ENCODE data around the gene DENND1A.
A peak's percentile ranks its signal among the peaks of the same experiment; 100 is the strongest.

The DENND1A gene

DNA sequence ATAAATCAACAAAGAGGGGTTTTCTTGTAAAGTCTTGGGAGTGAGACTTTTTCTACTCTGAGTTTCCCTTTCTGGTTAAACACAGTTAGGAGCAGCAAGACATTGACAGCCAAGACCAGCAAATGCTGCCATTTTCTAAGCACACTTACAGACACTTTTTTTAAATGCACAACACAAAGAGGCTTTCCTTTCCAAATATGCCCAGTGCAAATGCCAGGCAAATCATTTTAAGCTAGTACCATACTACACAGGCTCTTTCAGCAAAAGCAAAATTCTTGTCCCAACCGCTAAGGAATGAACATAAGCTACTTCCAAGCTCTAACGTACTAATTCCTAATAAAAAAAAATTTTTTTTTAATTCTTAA lies 68.2 kb downstream of the DENND1A start:
- Histone ChIP-seq H2BK5ac (ENCODE audit: low read length) (no peak overlapping the region), H4K91ac (ENCODE audit: low read depth, low read length, poor library complexity) (no peak overlapping the region), H3K9ac (ENCODE audit: low read depth, low read length, poor library complexity) (no peak overlapping the region), H2BK12ac (ENCODE audit: low read length) (no peak overlapping the region), H2AK5ac (ENCODE audit: low read depth, low read length) (no peak overlapping the region), H3K9me3 (replicated peaks in 1 of 2; ENCODE audit: control insufficient read depth in 2 of 2, insufficient read depth in 1 of 2, low read depth in 1 of 2, low read length in 2 of 2) (peaks cover 0 to 23% of the 10 kb centered on the region in 2 donors), H3K79me1 (ENCODE audit: low read depth, low read length) (no peaks in the 10 kb centered on the region), H3K18ac (ENCODE audit: low read length) (no peak overlapping the region), H3K23ac (ENCODE audit: low read depth, low read length, poor library complexity) (no peak overlapping the region), H2BK15ac (ENCODE audit: low read length) (no peak overlapping the region), H3K4me1 (ENCODE audit: control insufficient read depth in 2 of 2, insufficient read depth in 1 of 2, low read depth in 1 of 2, low read length in 2 of 2) (peaks cover 23 to 30% of the 10 kb centered on the region in 2 donors), H3K14ac (ENCODE audit: low read length) (no peak overlapping the region), H3K36me3 (replicated peaks in 1 of 2; ENCODE audit: control insufficient read depth in 2 of 2, insufficient read depth in 2 of 2, low read length in 2 of 2) (no peaks in the 10 kb centered on the region), H3K4ac (ENCODE audit: low read length) (no peak overlapping the region), H4K8ac (ENCODE audit: low read depth, low read length) (no peak overlapping the region), H3K27ac (replicated peaks; ENCODE audit: low read length) (peak overlapping the region; percentile 88), H3K4me2 (ENCODE audit: insufficient read depth, low read length, poor library complexity, severe bottlenecking) (no peak overlapping the region), H2BK120ac (ENCODE audit: low read depth, low read length) (no peak overlapping the region), H3K27me3 (ENCODE audit: control insufficient read depth in 3 of 3, insufficient read depth in 3 of 3, low read depth in 1 of 3, low read length in 3 of 3) (peaks cover 0 to 87% (median 0%) of the 10 kb centered on the region in 3 experiments), H2AFZ (ENCODE audit: low read length) (no peak overlapping the region), H3K4me3 (ENCODE audit: low read length in 2 of 2) (no peak overlapping the region)
- DNase-seq (ENCODE audit: low spot score): no peak
- WGBS, 2 donors (ENCODE audit: extremely low coverage in 2 of 2, insufficient read length in 2 of 2, insufficient replicate concordance in 1 of 2): no CpG with 5 or more reads among the region's 2 CpGs

DNA sequence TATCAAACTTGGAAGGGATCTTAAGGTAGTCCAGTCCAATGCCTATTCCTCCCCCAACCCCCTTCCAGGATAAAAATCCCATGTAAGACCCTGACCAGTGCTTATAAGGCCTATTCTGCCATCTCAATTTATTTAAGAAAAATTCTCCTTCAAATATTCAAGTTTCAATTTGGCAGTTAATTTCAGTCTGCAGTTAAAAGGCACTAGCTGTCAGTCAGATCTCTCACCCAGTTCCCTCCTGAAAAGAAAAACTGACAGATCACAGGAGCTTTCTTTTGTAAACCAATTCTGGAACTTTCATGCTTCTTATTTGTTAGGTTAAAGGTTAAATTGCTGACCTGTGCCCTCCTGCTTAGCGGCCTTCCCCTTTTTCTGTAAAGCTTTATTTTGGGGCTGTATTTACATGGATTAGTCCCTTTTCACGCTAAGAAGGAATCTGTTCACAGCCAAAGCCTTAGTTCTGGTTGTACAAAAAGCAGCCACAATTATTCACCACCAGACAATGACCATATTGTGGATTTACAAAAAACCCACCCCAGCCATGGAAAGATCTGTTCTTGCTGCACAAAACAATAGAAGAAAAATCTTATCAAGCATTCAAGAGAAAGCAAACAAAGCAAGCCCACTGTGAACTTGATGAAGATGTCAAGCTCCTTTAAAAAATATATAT lies 68.7 kb downstream of the DENND1A start:
- Histone ChIP-seq H3K4me1 (ENCODE audit: control insufficient read depth in 2 of 2, insufficient read depth in 1 of 2, low read depth in 1 of 2, low read length in 2 of 2) (peaks cover 23 to 30% of the 10 kb centered on the region in 2 donors), H4K91ac (ENCODE audit: low read depth, low read length, poor library complexity) (no peak overlapping the region), H3K4me2 (ENCODE audit: insufficient read depth, low read length, poor library complexity, severe bottlenecking) (no peak overlapping the region), H3K4me3 (ENCODE audit: low read length in 2 of 2) (no peak overlapping the region), H3K79me1 (ENCODE audit: low read depth, low read length) (no peaks in the 10 kb centered on the region), H3K27me3 (ENCODE audit: control insufficient read depth in 3 of 3, insufficient read depth in 3 of 3, low read depth in 1 of 3, low read length in 3 of 3) (peaks cover 0 to 87% (median 0%) of the 10 kb centered on the region in 3 experiments), H3K9me3 (replicated peaks in 1 of 2; ENCODE audit: control insufficient read depth in 2 of 2, insufficient read depth in 1 of 2, low read depth in 1 of 2, low read length in 2 of 2) (peaks cover under 1 to 25% of the 10 kb centered on the region in 2 donors), H2BK120ac (ENCODE audit: low read depth, low read length) (no peak overlapping the region), H2AK5ac (ENCODE audit: low read depth, low read length) (no peak overlapping the region), H3K27ac (replicated peaks; ENCODE audit: low read length) (peak overlapping the region; percentile 93), H3K9ac (ENCODE audit: low read depth, low read length, poor library complexity) (no peak overlapping the region), H3K18ac (ENCODE audit: low read length) (no peak overlapping the region), H2BK15ac (ENCODE audit: low read length) (no peak overlapping the region), H2BK5ac (ENCODE audit: low read length) (no peak overlapping the region), H3K14ac (ENCODE audit: low read length) (no peak overlapping the region), H3K36me3 (replicated peaks in 1 of 2; ENCODE audit: control insufficient read depth in 2 of 2, insufficient read depth in 2 of 2, low read length in 2 of 2) (no peaks in the 10 kb centered on the region), H3K4ac (ENCODE audit: low read length) (no peak overlapping the region), H3K23ac (ENCODE audit: low read depth, low read length, poor library complexity) (no peak overlapping the region), H4K8ac (ENCODE audit: low read depth, low read length) (no peak overlapping the region), H2BK12ac (ENCODE audit: low read length) (no peak overlapping the region), H2AFZ (ENCODE audit: low read length) (no peak overlapping the region)
- no CpG with 5 or more reads among the region's 2 CpGs for WGBS, 2 donors (ENCODE audit: extremely low coverage in 2 of 2, insufficient read length in 2 of 2, insufficient replicate concordance in 1 of 2)
- DNase-seq (ENCODE audit: low spot score): peak; percentile 86

DNA sequence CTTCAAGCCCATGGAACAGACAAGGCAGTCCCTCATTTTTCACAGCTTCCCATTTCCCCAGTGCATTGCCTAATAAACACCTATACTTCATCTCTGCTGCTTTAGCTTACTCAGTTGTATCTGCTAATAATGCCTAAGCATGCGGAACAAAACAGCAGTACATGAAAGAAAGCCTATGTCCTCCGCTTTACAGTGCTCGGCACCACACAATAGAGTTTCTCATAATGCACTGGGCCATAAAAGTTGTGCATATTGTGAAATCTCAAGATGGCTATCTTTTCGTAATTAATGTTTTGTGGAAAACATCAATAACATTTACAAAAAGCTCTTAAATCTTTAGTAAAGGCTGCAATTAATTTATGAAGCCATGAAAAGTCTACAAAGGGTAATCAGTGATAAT lies 69.3 kb downstream of the DENND1A start:
- Histone ChIP-seq H2BK120ac (ENCODE audit: low read depth, low read length) (no peak overlapping the region), H3K27me3 (ENCODE audit: control insufficient read depth in 3 of 3, insufficient read depth in 3 of 3, low read depth in 1 of 3, low read length in 3 of 3) (peaks cover 0 to 87% (median 0%) of the 10 kb centered on the region in 3 experiments), H2BK5ac (ENCODE audit: low read length) (no peak overlapping the region), H3K14ac (ENCODE audit: low read length) (no peak overlapping the region), H2BK15ac (ENCODE audit: low read length) (no peak overlapping the region), H4K91ac (ENCODE audit: low read depth, low read length, poor library complexity) (no peak overlapping the region), H3K9me3 (replicated peaks in 1 of 2; ENCODE audit: control insufficient read depth in 2 of 2, insufficient read depth in 1 of 2, low read depth in 1 of 2, low read length in 2 of 2) (peaks cover 3 to 24% of the 10 kb centered on the region in 2 donors), H3K4me3 (ENCODE audit: low read length in 2 of 2) (no peak overlapping the region), H2AK5ac (ENCODE audit: low read depth, low read length) (no peak overlapping the region), H3K79me1 (ENCODE audit: low read depth, low read length) (no peaks in the 10 kb centered on the region), H3K4ac (ENCODE audit: low read length) (no peak overlapping the region), H2AFZ (ENCODE audit: low read length) (no peak overlapping the region), H3K23ac (ENCODE audit: low read depth, low read length, poor library complexity) (no peak overlapping the region), H3K36me3 (replicated peaks in 1 of 2; ENCODE audit: control insufficient read depth in 2 of 2, insufficient read depth in 2 of 2, low read length in 2 of 2) (peaks cover 0 to 1% of the 10 kb centered on the region in 2 donors), H3K4me1 (ENCODE audit: control insufficient read depth in 2 of 2, insufficient read depth in 1 of 2, low read depth in 1 of 2, low read length in 2 of 2) (peaks cover 23 to 30% of the 10 kb centered on the region in 2 donors), H3K9ac (ENCODE audit: low read depth, low read length, poor library complexity) (no peak overlapping the region), H3K4me2 (ENCODE audit: insufficient read depth, low read length, poor library complexity, severe bottlenecking) (peak overlapping the region; percentile 24), H3K18ac (ENCODE audit: low read length) (no peak overlapping the region), H3K27ac (replicated peaks; ENCODE audit: low read length) (peak overlapping the region; percentile 93), H2BK12ac (ENCODE audit: low read length) (no peak overlapping the region), H4K8ac (ENCODE audit: low read depth, low read length) (no peak overlapping the region)
- WGBS, 2 donors (ENCODE audit: extremely low coverage in 2 of 2, insufficient read length in 2 of 2, insufficient replicate concordance in 1 of 2): no CpG with 5 or more reads among the region's 4 CpGs
- no peak for DNase-seq (ENCODE audit: low spot score)

DNA sequence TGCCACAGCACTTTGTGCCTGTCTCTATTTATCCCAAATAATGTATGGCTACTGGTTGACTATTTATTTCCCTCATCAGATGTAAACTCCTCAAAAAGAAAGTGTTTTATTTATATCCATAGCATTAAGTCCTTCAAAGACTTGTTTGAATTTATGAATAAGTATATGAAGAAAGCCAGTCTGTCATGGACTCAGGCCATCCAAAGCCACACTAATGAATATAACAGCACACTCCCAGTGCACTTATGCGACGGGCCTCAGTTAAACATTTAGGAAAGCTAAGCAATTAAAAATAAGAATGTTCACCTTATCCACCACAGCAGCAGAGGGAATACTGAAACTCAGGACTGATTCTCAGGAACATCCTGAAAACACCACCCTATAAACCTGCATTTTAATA lies 77.5 kb downstream of the DENND1A start:
- H3K18ac ChIP-seq (ENCODE audit: low read length): no peak overlapping the region
- H3K4me2 ChIP-seq (ENCODE audit: insufficient read depth, low read length, poor library complexity, severe bottlenecking): no peak overlapping the region
- H3K23ac ChIP-seq (ENCODE audit: low read depth, low read length, poor library complexity): no peak overlapping the region

More for the DNA sequence above, 77.5 kb downstream of the DENND1A start:
- peaks cover 0 to 4% of the 10 kb centered on the region in 2 donors for H3K4me1 ChIP-seq (ENCODE audit: control insufficient read depth in 2 of 2, insufficient read depth in 1 of 2, low read depth in 1 of 2, low read length in 2 of 2)
- H2AFZ ChIP-seq (ENCODE audit: low read length): no peak overlapping the region
- no peak overlapping the region for H3K4ac ChIP-seq (ENCODE audit: low read length)
- peaks cover 0 to 76% (median 0%) of the 10 kb centered on the region in 3 experiments for H3K27me3 ChIP-seq (ENCODE audit: control insufficient read depth in 3 of 3, insufficient read depth in 3 of 3, low read depth in 1 of 3, low read length in 3 of 3)
- H4K8ac ChIP-seq (ENCODE audit: low read depth, low read length): no peak overlapping the region
- no peak overlapping the region for H3K4me3 ChIP-seq (ENCODE audit: low read length in 2 of 2)
- H3K14ac ChIP-seq (ENCODE audit: low read length): no peak overlapping the region
- H2BK15ac ChIP-seq (ENCODE audit: low read length): no peak overlapping the region
- H2AK5ac ChIP-seq (ENCODE audit: low read depth, low read length): no peak overlapping the region
- H2BK12ac ChIP-seq (ENCODE audit: low read length): no peak overlapping the region
- WGBS, 2 donors (ENCODE audit: extremely low coverage in 2 of 2, insufficient read length in 2 of 2, insufficient replicate concordance in 1 of 2): no CpG with 5 or more reads among the region's 2 CpGs
- no peak overlapping the region for H2BK120ac ChIP-seq (ENCODE audit: low read depth, low read length)
- no peak overlapping the region for H2BK5ac ChIP-seq (ENCODE audit: low read length)
- H3K79me1 ChIP-seq (ENCODE audit: low read depth, low read length): no peaks in the 10 kb centered on the region
- H3K36me3 ChIP-seq (replicated peaks in 1 of 2; ENCODE audit: control insufficient read depth in 2 of 2, insufficient read depth in 2 of 2, low read length in 2 of 2): peaks cover 0 to 1% of the 10 kb centered on the region in 2 donors
- H3K9ac ChIP-seq (ENCODE audit: low read depth, low read length, poor library complexity): no peak overlapping the region
- no peak overlapping the region for H4K91ac ChIP-seq (ENCODE audit: low read depth, low read length, poor library complexity)
- DNase-seq (ENCODE audit: low spot score): no peak
- no peak overlapping the region for H3K27ac ChIP-seq (replicated peaks; ENCODE audit: low read length)
- H3K9me3 ChIP-seq (replicated peaks in 1 of 2; ENCODE audit: control insufficient read depth in 2 of 2, insufficient read depth in 1 of 2, low read depth in 1 of 2, low read length in 2 of 2): peaks cover 3 to 50% of the 10 kb centered on the region in 2 donors

All from neuronal stem cell (in vitro differentiated cells).